ENCODE data around the gene PPARG. TPM values are rescaled to one million over a fixed set of nuclear protein-coding genes. Genes with fewer than 3 reads are reported as not detected.

The PPARG gene
- total and polyA plus RNA-seq, 2 donors (not counting 3 experiments of a cell fraction or from before 2014, with no cell fraction given) = 0.15 to 1.3 TPM

- DNase-seq (ENCODE audit: low read depth, low spot score) (no peak), FAIRE-seq (no peak)
- peaks cover 28% of the 10 kb centered on the region for H3K4me1 ChIP-seq (ENCODE audit: control insufficient read depth, extremely low read depth, insufficient read depth, low read length)
- no peak overlapping the region for H3K9ac ChIP-seq (replicated peaks; ENCODE audit: extremely low read depth, insufficient read depth, low read length)
- no peaks in the 10 kb centered on the region for H4K20me1 ChIP-seq (replicated peaks; ENCODE audit: control insufficient read depth, extremely low read depth, insufficient read depth, low read length)
- H3K27ac ChIP-seq (ENCODE audit: insufficient read depth, low read depth, low read length) = no peak overlapping the region
- TF ChIP-seq POLR2A (IDR thresholded peaks at IDR 0.05; ENCODE audit: low read depth, low read length) = no peak
- TF ChIP-seq EZH2 (IDR thresholded peaks at IDR 0.05; ENCODE audit: borderline replicate concordance, low read depth, low read length, severe bottlenecking) = no peak
- no peak for TF ChIP-seq JUN (IDR thresholded peaks at IDR 0.05; ENCODE audit: borderline replicate concordance, insufficient read depth, insufficient read length, low read depth)
- no peak for TF ChIP-seq FOS (IDR thresholded peaks at IDR 0.05; ENCODE audit: borderline replicate concordance, insufficient read depth, low read length)
- TF ChIP-seq, protein P1, sequence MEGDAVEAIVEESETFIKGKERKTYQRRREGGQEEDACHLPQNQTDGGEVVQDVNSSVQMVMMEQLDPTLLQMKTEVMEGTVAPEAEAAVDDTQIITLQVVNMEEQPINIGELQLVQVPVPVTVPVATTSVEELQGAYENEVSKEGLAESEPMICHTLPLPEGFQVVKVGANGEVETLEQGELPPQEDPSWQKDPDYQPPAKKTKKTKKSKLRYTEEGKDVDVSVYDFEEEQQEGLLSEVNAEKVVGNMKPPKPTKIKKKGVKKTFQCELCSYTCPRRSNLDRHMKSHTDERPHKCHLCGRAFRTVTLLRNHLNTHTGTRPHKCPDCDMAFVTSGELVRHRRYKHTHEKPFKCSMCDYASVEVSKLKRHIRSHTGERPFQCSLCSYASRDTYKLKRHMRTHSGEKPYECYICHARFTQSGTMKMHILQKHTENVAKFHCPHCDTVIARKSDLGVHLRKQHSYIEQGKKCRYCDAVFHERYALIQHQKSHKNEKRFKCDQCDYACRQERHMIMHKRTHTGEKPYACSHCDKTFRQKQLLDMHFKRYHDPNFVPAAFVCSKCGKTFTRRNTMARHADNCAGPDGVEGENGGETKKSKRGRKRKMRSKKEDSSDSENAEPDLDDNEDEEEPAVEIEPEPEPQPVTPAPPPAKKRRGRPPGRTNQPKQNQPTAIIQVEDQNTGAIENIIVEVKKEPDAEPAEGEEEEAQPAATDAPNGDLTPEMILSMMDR (IDR thresholded peaks at IDR 0.05; ENCODE audit: extremely low read depth in 1 of 2, insufficient read depth in 1 of 2, low read depth in 1 of 2, low read length in 2 of 2) = no peak
- no peak for TF ChIP-seq GATA2 (IDR thresholded peaks at IDR 0.05; ENCODE audit: insufficient read depth, insufficient read length, low read depth, low read length)
- no peak for TF ChIP-seq MYC (IDR thresholded peaks at IDR 0.05; ENCODE audit: low read depth, low read length)
- no peak for TF ChIP-seq POLR2AphosphoS5 (IDR thresholded peaks at IDR 0.05; ENCODE audit: insufficient read depth, low read depth, low read length)
- TF ChIP-seq, protein P2, sequence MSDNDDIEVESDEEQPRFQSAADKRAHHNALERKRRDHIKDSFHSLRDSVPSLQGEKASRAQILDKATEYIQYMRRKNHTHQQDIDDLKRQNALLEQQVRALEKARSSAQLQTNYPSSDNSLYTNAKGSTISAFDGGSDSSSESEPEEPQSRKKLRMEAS (IDR thresholded peaks at IDR 0.05; ENCODE audit: insufficient read depth, insufficient read length) = no peak
- H3K4me2 ChIP-seq (ENCODE audit: insufficient read depth, low read length) = peak overlapping the region; percentile 31
- H3K36me3 ChIP-seq (ENCODE audit: control insufficient read depth in 2 of 2, extremely low read depth in 1 of 2, insufficient read depth in 2 of 2, low read length in 2 of 2) = no peaks in the 10 kb centered on the region
- no peaks in the 10 kb centered on the region for H3K9me3 ChIP-seq (replicated peaks; ENCODE audit: control insufficient read depth, insufficient read depth, low read length)
- dilution Hi-C loops (cut with MboI; ENCODE audit: extremely low pct_ligation_motif_present, low sequenced_read_pairs) (no loop called here), intact Hi-C loops (cut with micrococcal nuclease) (no loop called here)
- no peak overlapping the region for H3K4me3 ChIP-seq (replicated peaks in 1 of 3; ENCODE audit: insufficient read depth in 1 of 3, low read depth in 1 of 3, low read length in 3 of 3)
- no peaks in the 10 kb centered on the region for H3K79me2 ChIP-seq (ENCODE audit: control insufficient read depth, insufficient read depth, low read length)
- CTCF ChIA-PET = interaction anchor here (0.6 to 1.5 kb wide), 5 partner anchors 13 to 87 kb away, joined by 3 to 7 read pairs (median 3); no protein-coding TSS in a partner anchor
- H3K9me1 ChIP-seq (replicated peaks; ENCODE audit: control insufficient read depth, extremely low read depth, insufficient read depth, low read length) = no peaks in the 10 kb centered on the region
- BruUV-seq (replicated peaks) = no TSS peak
- no peak overlapping the region for H2AFZ ChIP-seq (ENCODE audit: low read depth, low read length)
- no peaks in the 10 kb centered on the region for H3K27me3 ChIP-seq (ENCODE audit: control insufficient read depth in 2 of 2, insufficient read depth in 2 of 2, low read length in 2 of 2)
- POLR2A ChIA-PET = no interaction called here
These were observed 112.3 kb downstream of the PPARG start for GRCh38 chr3:12401208-12401607.

Data from endothelial cell of umbilical vein (primary cell).